ENCODE measurements around the gene APPL2.
"Not testable (repeated sequence)": the region's sequence is repeated elsewhere in the genome, so short reads cannot be mapped to it uniquely, and the experiment has no call there.

APPL2 gene

DNA sequence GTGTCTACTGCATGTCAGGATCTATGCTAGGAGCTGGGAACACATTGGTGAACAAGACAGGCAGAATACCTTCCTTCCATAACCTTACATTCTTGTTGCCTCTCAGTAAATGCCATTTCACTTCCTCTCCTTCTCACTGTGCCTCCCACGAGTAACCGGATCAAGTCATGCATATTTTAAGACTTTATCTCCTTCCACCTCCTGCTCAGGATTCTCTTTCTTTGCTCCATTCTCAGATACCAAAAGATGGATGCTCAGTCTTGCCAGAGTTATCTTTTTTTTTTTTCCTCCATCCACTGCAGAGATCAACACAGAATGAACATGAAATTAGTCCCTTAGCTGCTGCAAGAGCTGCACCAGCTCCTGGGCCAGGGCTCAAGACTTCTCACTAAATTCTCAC is 20.0 kb upstream of the APPL2 start:
- no peak for DNase-seq

GRCh38 chr12:105253866-105254513 is 18.0 kb upstream of the APPL2 start:
- no peak for DNase-seq

DNA sequence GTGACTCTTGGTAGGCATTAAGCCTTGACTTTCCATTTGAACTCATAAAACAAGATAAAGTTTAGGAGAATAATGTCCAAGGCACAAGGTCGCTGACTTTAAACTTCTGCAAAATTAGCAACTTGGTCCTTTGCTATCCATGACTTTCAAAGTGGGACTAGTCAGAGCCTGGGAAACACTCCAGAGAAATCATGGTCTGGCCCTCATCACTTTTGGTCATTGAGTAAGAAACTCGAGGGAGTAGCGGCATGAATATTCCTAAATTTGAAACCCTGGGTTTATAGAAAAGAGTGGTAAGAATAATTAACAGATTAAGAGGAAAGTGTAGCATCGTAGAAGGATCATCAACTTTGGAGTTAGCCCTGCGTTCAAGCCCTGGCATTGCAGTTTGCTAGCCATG is 16.9 kb upstream of the APPL2 start:
- no peak for DNase-seq

DNA sequence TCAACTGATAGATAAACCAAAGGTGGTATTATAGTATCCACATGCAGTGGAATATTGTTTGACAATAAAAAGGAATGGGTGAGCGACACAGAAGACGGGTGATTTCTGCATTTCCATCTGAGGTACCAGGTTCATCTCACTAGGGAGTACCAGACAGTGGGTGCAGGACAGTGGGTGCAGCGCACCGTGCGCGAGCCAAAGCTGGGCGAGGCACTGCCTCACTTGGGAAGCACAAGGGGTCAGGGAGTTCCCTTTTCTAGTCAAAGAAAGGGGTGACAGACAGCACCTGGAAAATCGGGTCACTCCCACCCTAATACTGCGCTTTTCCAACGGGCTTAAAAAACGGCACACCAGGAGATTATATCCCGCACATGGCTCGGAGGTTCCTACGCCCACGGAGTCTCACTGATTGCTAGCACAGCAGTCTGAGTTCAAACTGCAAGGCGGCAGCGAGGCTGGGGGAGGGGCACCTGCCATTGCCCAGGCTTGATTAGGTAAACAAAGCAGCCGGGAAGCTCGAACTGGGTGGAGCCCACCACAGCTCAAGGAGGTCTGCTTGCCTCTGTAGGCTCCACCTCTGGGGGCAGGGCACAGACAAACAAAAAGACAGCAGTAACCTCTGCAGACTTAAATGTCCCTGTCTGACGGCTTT is 9.9 kb upstream of the APPL2 start:
- not testable (repeated sequence) for DNase-seq

DNA sequence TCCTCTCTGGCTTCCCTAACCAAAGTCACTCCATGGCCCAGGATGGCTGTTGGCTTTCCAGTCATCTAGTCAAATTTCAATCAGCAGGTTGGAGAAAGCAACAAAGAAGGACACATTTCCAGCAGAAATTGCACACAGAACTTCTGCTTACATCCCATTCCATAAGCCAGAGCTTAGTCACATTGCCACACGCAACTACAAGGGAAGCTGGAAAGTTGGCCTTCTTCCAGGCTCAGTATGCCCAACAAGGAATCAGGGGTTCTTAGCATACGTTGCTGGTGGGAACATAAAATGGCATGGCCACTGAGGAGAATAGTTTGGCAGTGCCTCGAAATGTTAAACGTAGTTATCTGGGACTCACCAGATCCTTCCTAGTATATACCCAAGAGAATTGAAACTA is 9.3 kb upstream of the APPL2 start:
- DNase-seq: no peak

DNA sequence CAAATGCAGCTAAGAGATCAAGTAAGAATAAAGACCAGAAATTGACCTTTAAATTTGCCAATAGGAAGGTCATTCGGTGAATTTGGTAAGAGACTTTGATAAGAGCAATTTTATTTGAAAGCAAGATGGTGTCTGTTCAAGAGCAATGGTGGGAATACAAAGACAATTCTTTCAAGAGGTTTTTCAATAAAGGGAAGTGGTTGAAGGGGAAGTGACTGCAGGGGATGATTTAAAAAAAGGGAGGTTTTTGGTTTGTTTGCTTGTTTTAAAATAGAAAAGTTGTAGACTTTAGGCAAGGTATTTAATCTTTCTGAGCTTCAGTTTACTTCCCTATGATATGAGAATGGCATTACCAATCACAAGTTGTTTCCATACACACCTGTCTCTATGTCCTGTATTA is 4.3 kb upstream of the APPL2 start:
- DNase-seq: no peak

DNA sequence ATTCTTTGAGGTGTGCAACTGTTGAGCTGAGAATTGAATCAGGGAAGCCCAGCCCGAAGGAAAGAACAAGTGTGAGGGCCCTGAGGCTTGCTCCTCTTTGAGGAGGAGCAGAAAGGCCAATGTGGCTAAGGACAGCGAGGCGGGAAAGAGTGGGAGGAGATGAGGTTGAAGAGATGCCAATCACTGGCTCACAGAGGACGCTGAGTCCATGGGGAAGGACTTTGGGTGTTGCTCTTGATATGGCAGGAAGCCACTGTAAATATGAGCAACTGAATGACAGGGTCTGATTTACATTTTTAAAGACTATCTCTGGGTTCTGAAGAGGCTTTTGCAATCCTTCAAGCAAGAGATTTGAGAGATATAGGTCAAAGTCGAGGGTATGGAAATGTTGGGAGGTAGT is 3.3 kb upstream of the APPL2 start:
- no peak for DNase-seq

DNA sequence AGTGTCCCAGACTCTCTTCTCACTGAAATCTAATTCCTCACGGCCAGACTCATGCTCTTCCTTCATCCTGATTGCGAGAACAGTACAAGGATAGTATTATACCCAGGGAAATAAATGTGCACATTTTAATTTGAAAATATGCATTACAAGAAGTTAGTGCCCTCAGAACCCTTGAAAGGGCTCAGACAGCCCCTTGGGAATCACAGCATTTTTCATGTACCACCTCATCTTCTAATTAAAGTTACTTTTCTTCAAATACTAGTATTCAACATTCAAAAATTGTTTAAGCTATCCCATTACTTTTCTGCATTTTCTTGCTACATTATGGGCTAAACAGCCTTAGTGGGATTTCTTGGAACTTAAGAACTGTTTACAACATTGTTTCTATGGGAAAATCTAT is 1.7 kb upstream of the APPL2 start:
- no peak for DNase-seq

DNA sequence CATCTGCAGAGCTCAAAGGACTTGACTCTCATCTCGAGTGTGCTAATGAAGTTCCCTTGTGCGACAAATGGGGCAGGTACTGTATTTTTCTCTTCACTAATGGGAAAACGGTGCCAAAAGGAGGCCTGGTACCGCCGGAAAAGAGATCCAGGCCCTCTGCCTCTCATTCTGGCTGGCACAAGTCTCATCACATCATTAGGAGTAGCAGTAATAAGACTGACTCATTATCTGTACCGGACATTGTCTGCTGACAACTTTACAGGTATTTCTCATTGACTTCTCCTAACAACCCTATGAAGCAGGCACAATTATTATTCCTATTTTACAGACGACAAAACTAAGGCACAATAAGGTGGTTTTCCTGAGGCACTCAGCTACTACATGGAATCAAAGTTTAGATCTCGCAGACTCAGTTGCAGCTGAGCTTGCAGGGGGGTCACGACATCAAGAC is 668 bp downstream of the APPL2 start:
- DNase-seq: no peak

DNA sequence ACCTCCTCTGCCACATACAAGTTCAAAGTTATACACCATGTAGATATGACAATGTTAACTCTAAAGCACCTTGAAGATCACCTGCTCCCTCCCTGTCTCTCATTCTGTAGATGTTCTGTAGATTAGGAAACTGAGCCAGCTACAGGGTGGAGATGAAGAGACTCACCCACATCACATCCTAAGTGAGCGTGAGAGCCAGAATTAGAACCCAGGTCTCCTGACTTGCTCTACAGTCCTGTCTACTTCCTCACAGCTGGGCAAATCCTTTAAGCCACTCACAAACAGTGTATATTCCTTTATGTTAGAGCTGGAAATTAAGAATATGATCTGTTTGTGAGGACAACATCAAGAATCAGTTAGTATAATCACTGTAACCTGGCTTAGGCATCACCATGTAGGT is 1.8 kb downstream of the APPL2 start:
- no peak for DNase-seq

DNA sequence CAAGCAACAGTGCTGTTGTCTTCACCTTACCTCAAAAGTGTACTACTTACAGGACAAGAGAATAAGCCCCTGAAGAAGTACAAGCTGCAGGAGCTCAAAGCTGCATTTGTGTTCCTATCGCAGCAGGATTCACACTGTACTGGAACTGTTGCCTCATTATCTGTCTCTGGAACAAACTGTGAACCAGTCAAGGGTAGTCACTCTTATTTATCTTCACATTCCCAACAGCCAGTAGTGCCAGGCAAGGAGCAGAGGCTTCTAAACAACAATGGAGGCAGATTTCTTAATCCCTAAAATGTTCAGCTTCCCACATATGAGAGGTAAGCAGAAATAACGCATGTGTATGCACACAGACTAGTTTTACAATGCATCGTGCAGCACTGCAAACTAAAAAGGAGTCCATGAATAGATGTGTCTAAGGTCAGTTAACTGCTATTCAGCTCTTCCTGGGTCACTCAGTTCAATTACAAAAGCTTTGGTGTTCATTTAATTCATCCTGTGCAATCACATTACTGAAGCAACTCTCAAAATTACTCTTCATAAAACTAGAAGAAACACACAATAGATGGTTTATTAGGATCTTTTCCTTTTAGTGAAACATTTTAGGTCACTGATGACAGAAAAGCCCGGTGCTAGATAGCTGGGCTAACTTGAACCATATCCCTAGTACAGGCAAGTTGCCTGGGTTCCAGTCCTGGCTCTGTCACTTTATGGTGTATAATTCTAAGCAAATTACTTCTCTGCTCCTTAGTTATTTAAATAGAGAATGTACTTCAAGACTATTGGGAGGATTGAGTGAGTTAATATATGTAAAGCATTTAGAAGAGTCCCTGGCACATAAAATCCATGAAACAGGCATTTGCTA is 2.7 kb downstream of the APPL2 start:
- no peak for DNase-seq

GRCh38 chr12:105231396-105231795 is 4.6 kb downstream of the APPL2 start:
- no peak for DNase-seq

- no peak for DNase-seq
These were observed 6.6 kb downstream of the APPL2 start for GRCh38 chr12:105229371-105229770.

GRCh38 chr12:105228966-105229365 is 7.0 kb downstream of the APPL2 start:
- no peak for DNase-seq

- DNase-seq: no peak
These were observed 7.5 kb downstream of the APPL2 start for GRCh38 chr12:105228494-105228893.

GRCh38 chr12:105227879-105228278 is 8.1 kb downstream of the APPL2 start:
- DNase-seq: no peak

DNA sequence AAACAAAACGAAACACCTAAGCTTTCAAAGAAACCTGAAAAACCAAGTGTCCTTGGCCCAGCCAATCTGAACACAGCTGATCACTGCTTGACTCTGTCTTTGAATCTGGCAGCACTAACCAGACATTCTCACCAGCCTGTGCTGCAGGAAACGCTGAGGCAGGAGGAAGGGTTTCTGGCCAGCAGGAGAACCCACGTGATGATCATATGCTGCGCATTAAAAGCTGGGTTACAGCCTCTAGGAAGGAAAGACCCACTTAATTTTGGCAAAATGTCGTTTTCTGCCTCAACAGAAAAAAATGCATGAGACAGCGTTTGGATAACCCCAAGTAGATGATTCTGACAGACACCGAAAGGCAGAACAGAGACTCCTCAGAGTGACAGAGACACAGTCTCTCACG is 9.8 kb downstream of the APPL2 start:
- peak; percentile 30 for DNase-seq

DNA sequence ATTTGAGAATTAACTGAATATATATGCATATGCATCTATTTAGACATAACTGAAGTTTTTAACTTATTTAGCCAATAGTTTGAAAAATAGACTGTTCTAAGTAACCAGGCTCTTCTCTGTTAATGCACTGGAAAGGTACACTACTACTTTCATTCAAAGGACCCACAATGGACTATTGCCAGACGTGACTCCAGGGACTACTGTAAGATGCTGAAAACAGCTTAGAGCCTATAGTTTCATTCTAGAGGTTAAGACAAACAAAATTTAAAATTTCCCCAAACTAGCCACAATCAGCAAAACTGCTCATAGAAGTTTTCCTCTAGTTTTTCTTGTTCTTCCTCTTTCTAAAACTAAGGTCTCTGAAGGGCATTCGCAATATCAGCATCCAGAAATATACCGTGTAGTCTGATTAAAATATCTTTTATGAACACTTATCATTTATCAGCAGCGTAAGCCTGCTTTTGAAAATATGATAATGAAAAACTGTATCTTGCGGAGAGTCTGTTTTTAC is 10.4 kb downstream of the APPL2 start:
- no peak for DNase-seq

DNA sequence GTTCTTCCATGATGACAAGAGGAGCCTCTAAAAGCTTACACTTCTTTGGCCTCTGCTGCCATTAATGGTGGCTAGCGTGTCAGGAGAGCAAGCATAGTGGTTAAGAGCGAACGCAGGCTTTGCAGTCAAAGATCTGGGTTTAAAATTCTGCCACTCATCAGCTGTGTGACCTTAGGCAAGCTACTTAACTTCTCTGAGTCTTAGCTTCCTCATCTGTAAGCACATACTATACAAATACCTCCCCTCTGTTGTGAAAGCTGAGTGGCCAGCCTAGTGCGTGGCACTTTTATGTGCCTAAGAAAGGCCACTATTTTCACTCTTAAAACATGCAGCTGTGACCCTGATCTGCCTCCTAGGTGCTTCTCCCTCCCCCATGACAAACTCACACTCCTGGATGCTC is 11.6 kb downstream of the APPL2 start:
- DNase-seq: no peak

GRCh38 chr12:105223884-105224283 is 12.1 kb downstream of the APPL2 start:
- DNase-seq: no peak

GRCh38 chr12:105223352-105223845 is 12.6 kb downstream of the APPL2 start:
- no peak for DNase-seq

GRCh38 chr12:105222726-105223351 is 13.1 kb downstream of the APPL2 start:
- DNase-seq: no peak

- DNase-seq: no peak
These were observed 13.7 kb downstream of the APPL2 start for GRCh38 chr12:105222284-105222655.
